ENCODE data around the gene TMOD1.

GRCh38 chr9:97478301-97478981 lies 23.0 kb upstream of the TMOD1 start:
- TF ChIP-seq CTCF (IDR thresholded peaks at IDR 0.05) = no peak
- no peak for TF ChIP-seq POLR2A (IDR thresholded peaks at IDR 0.05)

Measured in thyroid gland (tissue), 4 donors.